CD4-positive, alpha-beta memory T cell (primary cell): ENCODE data around the gene PTPRD. TPM values are rescaled to one million over a fixed set of nuclear protein-coding genes. Genes with fewer than 3 reads are reported as not detected.
"Not testable (repeated sequence)": the region's sequence is repeated elsewhere in the genome, so short reads cannot be mapped to it uniquely, and the experiment has no call there.

ENCODE experiments used
- CTCF ChIA-PET: fragments of 350-600 bp; sonication (Branson Sonifier 250); formaldehyde crosslinking; loops from one replicate; lab custom pipeline; 2021; ENCODE audit warnings: inconsistent platforms; ENCODE audit not compliant: partially characterized antibody; lab: Charles Lee
- POLR2A ChIA-PET: fragments of 350-600 bp; sonication (Branson Sonifier 250); formaldehyde crosslinking; loops from one replicate; lab custom pipeline; 2021; ENCODE audit not compliant: partially characterized antibody; lab: Charles Lee
- DNase-seq, 5 donors: peaks; one replicate each; pipeline versions ENCODE4 v3.0.0 to v3.0.0-alpha.2; 2020 to 2022; ENCODE audit warnings: mixed read lengths in 1 of 5
- H3K27ac ChIP-seq: one replicate; pipeline ENCODE4 v1.7.0; 2013; ENCODE audit warnings: low read depth, low read length
- H3K27me3 ChIP-seq: 2 replicates; pipeline ENCODE4 v1.7.0; 2013; ENCODE audit warnings: mild to moderate bottlenecking, low read length, moderate library complexity; ENCODE audit not compliant: insufficient read depth
- H3K36me3 ChIP-seq: 2 replicates; pipeline ENCODE4 v1.7.0; 2013; ENCODE audit warnings: mild to moderate bottlenecking, low read length, moderate library complexity; ENCODE audit not compliant: insufficient read depth
- H3K4me1 ChIP-seq: 2 replicates; pipeline ENCODE4 v1.7.0; 2013; ENCODE audit warnings: mild to moderate bottlenecking, low read length, moderate library complexity; ENCODE audit not compliant: insufficient read depth
- H3K4me3 ChIP-seq, 2 donors: one replicate each; pipeline ENCODE4 v1.7.0; 2013; ENCODE audit warnings: low read length in 2 of 2, mild to moderate bottlenecking in 1 of 2
- H3K9me3 ChIP-seq, 2 donors: one replicate each; pipeline ENCODE4 v1.7.0; 2013; ENCODE audit warnings: low read length in 2 of 2, control low read depth in 1 of 2; ENCODE audit not compliant: control insufficient read depth in 1 of 2
- H3K27ac Mint-ChIP-seq, 7 donors: one replicate each; pipeline ENCODE4 v1.8.0; 2020 to 2021; ENCODE audit warnings: mixed read lengths in 7 of 7, mild to moderate bottlenecking in 6 of 7, inconsistent platforms in 3 of 7, moderate library complexity in 3 of 7
- H3K27me3 Mint-ChIP-seq, 2 donors: one replicate each; pipeline ENCODE4 v1.8.0; 2020 to 2021; ENCODE audit warnings: mixed read lengths in 2 of 2
- H3K36me3 Mint-ChIP-seq, 2 donors: one replicate each; pipeline ENCODE4 v1.8.0; 2020 to 2021; ENCODE audit warnings: mixed read lengths in 2 of 2, inconsistent platforms in 1 of 2, mild to moderate bottlenecking in 1 of 2
- H3K4me1 Mint-ChIP-seq, 4 donors: one replicate each; pipeline ENCODE4 v1.8.0; 2020 to 2021; ENCODE audit warnings: mixed read lengths in 4 of 4, mild to moderate bottlenecking in 1 of 4
- H3K4me3 Mint-ChIP-seq, 8 donors: one replicate each; pipeline ENCODE4 v1.8.0; 2020 to 2021; ENCODE audit warnings: mixed read lengths in 8 of 8, mild to moderate bottlenecking in 7 of 8, moderate library complexity in 6 of 8, inconsistent platforms in 3 of 8
- H3K9me3 Mint-ChIP-seq, 8 donors: one replicate each; pipeline ENCODE4 v1.8.0; 2020 to 2021; ENCODE audit warnings: mixed read lengths in 8 of 8, mild to moderate bottlenecking in 5 of 8, inconsistent platforms in 3 of 8, moderate library complexity in 1 of 8
- intact Hi-C: fragments of 100-400 bp; cut with micrococcal nuclease; formaldehyde crosslinking; loops from one replicate; pipeline ENCODE4 v1.15.1; 2023
- polyA plus RNA-seq, 2 donors: library from polyadenylated mRNA; unstranded; fragments of 300-500 nt; fragmentation: Illumina TruSeq; gene quantifications; one replicate each; pipeline ENCODE4 v1.2.3, GENCODE V29; 2021
- total RNA-seq, 2 experiments: library from RNA; stranded (reverse); gene quantifications; one replicate each; pipeline ENCODE4 v1.2.3, GENCODE V29; 2021

The PTPRD gene
- total and polyA plus RNA-seq, 4 experiments from 2014 or later: not detected

GRCh38 chr9:9108641-9109040 lies 1504.2 kb downstream of the PTPRD start:
- Histone ChIP-seq H3K4me3 (no peak overlapping the region), H3K27ac (no peak overlapping the region), H3K36me3 (no peaks in the 10 kb centered on the region), H3K9me3 (no peaks in the 10 kb centered on the region), H3K27me3 (no peaks in the 10 kb centered on the region), H3K4me1 (no peaks in the 10 kb centered on the region)
- intact Hi-C loops: no loop called here
- H3K9me3 Mint-ChIP-seq: peaks cover 0 to 4% (median 2%) of the 10 kb centered on the region in 8 donors
- H3K36me3 Mint-ChIP-seq: no peaks in the 10 kb centered on the region
- H3K4me3 Mint-ChIP-seq: no peak overlapping the region
- no peaks in the 10 kb centered on the region for H3K4me1 Mint-ChIP-seq
- CTCF ChIA-PET: no interaction called here
- no peaks in the 10 kb centered on the region for H3K27me3 Mint-ChIP-seq
- POLR2A ChIA-PET: no interaction called here
- no peak overlapping the region for H3K27ac Mint-ChIP-seq
- DNase-seq: no peak

GRCh38 chr9:9102295-9102694 lies 1510.5 kb downstream of the PTPRD start:
- no peak overlapping the region for H3K27ac ChIP-seq
- H3K27ac Mint-ChIP-seq: no peak overlapping the region
- no peaks in the 10 kb centered on the region for H3K9me3 ChIP-seq
- no peak overlapping the region for H3K4me3 ChIP-seq
- intact Hi-C loops: no loop called here
- ChIA-PET CTCF (no interaction called here), POLR2A (no interaction called here)
- H3K9me3 Mint-ChIP-seq: peaks cover 0 to 3% (median 0%) of the 10 kb centered on the region in 8 donors
- H3K4me3 Mint-ChIP-seq: no peak overlapping the region
- no peak for DNase-seq
- no peaks in the 10 kb centered on the region for H3K4me1 Mint-ChIP-seq
- H3K36me3 ChIP-seq: no peaks in the 10 kb centered on the region
- no peaks in the 10 kb centered on the region for H3K27me3 Mint-ChIP-seq
- no peaks in the 10 kb centered on the region for H3K27me3 ChIP-seq
- no peaks in the 10 kb centered on the region for H3K4me1 ChIP-seq
- no peaks in the 10 kb centered on the region for H3K36me3 Mint-ChIP-seq

- intact Hi-C loops: no loop called here
- H3K4me1 ChIP-seq: no peaks in the 10 kb centered on the region
- Mint-ChIP-seq H3K4me3 (no peak overlapping the region), H3K4me1 (no peaks in the 10 kb centered on the region), H3K36me3 (no peaks in the 10 kb centered on the region), H3K27ac (no peak overlapping the region), H3K9me3 (peaks cover 0 to 6% (median 0%) of the 10 kb centered on the region in 8 donors), H3K27me3 (no peaks in the 10 kb centered on the region)
- no peak overlapping the region for H3K4me3 ChIP-seq
- ChIA-PET CTCF (no interaction called here), POLR2A (no interaction called here)
- H3K27me3 ChIP-seq: no peaks in the 10 kb centered on the region
- no peak for DNase-seq
- H3K36me3 ChIP-seq: no peaks in the 10 kb centered on the region
- H3K27ac ChIP-seq: no peak overlapping the region
- no peaks in the 10 kb centered on the region for H3K9me3 ChIP-seq
Measured at GRCh38 chr9:9100070-9100469, 1512.7 kb downstream of the PTPRD start.

- DNase-seq: no peak
- Histone ChIP-seq H3K9me3 (no peaks in the 10 kb centered on the region), H3K27ac (no peak overlapping the region), H3K4me3 (no peak overlapping the region), H3K27me3 (no peaks in the 10 kb centered on the region), H3K4me1 (no peaks in the 10 kb centered on the region), H3K36me3 (no peaks in the 10 kb centered on the region)
- no peaks in the 10 kb centered on the region for H3K36me3 Mint-ChIP-seq
- no peak overlapping the region for H3K4me3 Mint-ChIP-seq
- peaks cover 0 to 6% (median 0%) of the 10 kb centered on the region in 8 donors for H3K9me3 Mint-ChIP-seq
- H3K27ac Mint-ChIP-seq: no peak overlapping the region
- POLR2A ChIA-PET: no interaction called here
- H3K4me1 Mint-ChIP-seq: no peaks in the 10 kb centered on the region
- no peaks in the 10 kb centered on the region for H3K27me3 Mint-ChIP-seq
- CTCF ChIA-PET: no interaction called here
- intact Hi-C loops: no loop called here
Measured at GRCh38 chr9:9099646-9100045, 1513.2 kb downstream of the PTPRD start.

- H3K9me3 Mint-ChIP-seq, H3K9me3 ChIP-seq, H3K27ac ChIP-seq, H3K27me3 ChIP-seq, H3K36me3 Mint-ChIP-seq, H3K36me3 ChIP-seq, H3K4me3 Mint-ChIP-seq, H3K27ac Mint-ChIP-seq, DNase-seq, H3K4me3 ChIP-seq, H3K27me3 Mint-ChIP-seq, intact Hi-C loops, CTCF ChIA-PET, H3K4me1 Mint-ChIP-seq, POLR2A ChIA-PET, H3K4me1 ChIP-seq: not testable (repeated sequence)
Measured at GRCh38 chr9:9097254-9097653, 1515.5 kb downstream of the PTPRD start.

GRCh38 chr9:9091387-9091786 lies 1521.4 kb downstream of the PTPRD start:
- Histone ChIP-seq H3K9me3 (no peaks in the 10 kb centered on the region), H3K36me3 (no peaks in the 10 kb centered on the region), H3K27me3 (no peaks in the 10 kb centered on the region), H3K27ac (no peak overlapping the region), H3K4me3 (no peak overlapping the region), H3K4me1 (no peaks in the 10 kb centered on the region)
- H3K4me1 Mint-ChIP-seq: no peaks in the 10 kb centered on the region
- H3K4me3 Mint-ChIP-seq: no peak overlapping the region
- no peaks in the 10 kb centered on the region for H3K27me3 Mint-ChIP-seq
- POLR2A ChIA-PET: no interaction called here
- intact Hi-C loops: no loop called here
- H3K9me3 Mint-ChIP-seq: peaks cover 0 to 6% (median 2%) of the 10 kb centered on the region in 8 donors
- DNase-seq: no peak
- H3K36me3 Mint-ChIP-seq: no peaks in the 10 kb centered on the region
- CTCF ChIA-PET: no interaction called here
- no peak overlapping the region for H3K27ac Mint-ChIP-seq

GRCh38 chr9:9079473-9079872 lies 1533.3 kb downstream of the PTPRD start:
- ChIA-PET POLR2A (no interaction called here), CTCF (no interaction called here)
- no peak overlapping the region for H3K27ac ChIP-seq
- H3K4me3 ChIP-seq: no peak overlapping the region
- H3K36me3 ChIP-seq: no peaks in the 10 kb centered on the region
- no peaks in the 10 kb centered on the region for H3K27me3 ChIP-seq
- Mint-ChIP-seq H3K27ac (no peak overlapping the region), H3K4me1 (no peaks in the 10 kb centered on the region), H3K36me3 (no peaks in the 10 kb centered on the region), H3K27me3 (no peaks in the 10 kb centered on the region), H3K9me3 (peaks cover 0 to 20% (median 4%) of the 10 kb centered on the region in 8 donors), H3K4me3 (no peak overlapping the region)
- H3K9me3 ChIP-seq: no peaks in the 10 kb centered on the region
- intact Hi-C loops: no loop called here
- DNase-seq: no peak
- no peaks in the 10 kb centered on the region for H3K4me1 ChIP-seq

GRCh38 chr9:9078301-9078700 lies 1534.5 kb downstream of the PTPRD start:
- H3K27me3 ChIP-seq: no peaks in the 10 kb centered on the region
- no peak overlapping the region for H3K27ac ChIP-seq
- no peaks in the 10 kb centered on the region for H3K4me1 Mint-ChIP-seq
- no peak overlapping the region for H3K4me3 Mint-ChIP-seq
- peaks cover 0 to 18% (median 3%) of the 10 kb centered on the region in 8 donors for H3K9me3 Mint-ChIP-seq
- ChIA-PET CTCF (no interaction called here), POLR2A (no interaction called here)
- intact Hi-C loops: no loop called here
- H3K36me3 Mint-ChIP-seq: no peaks in the 10 kb centered on the region
- H3K27me3 Mint-ChIP-seq: no peaks in the 10 kb centered on the region
- H3K36me3 ChIP-seq: no peaks in the 10 kb centered on the region
- H3K9me3 ChIP-seq: no peaks in the 10 kb centered on the region
- no peak overlapping the region for H3K27ac Mint-ChIP-seq
- no peak for DNase-seq
- no peaks in the 10 kb centered on the region for H3K4me1 ChIP-seq
- no peak overlapping the region for H3K4me3 ChIP-seq
